Measurements from ENCODE around the gene DENND2A. TPM values are rescaled to one million over a fixed set of nuclear protein-coding genes. Genes with fewer than 3 reads are reported as not detected.
"Not testable (repeated sequence)": the region's sequence is repeated elsewhere in the genome, so short reads cannot be mapped to it uniquely, and the experiment has no call there.

The DENND2A gene
- polyA plus RNA-seq (ENCODE audit: insufficient read depth in 1 of 5, insufficient read length in 5 of 5, low replicate concordance in 1 of 5) = 10 to 100 TPM; 36.9 to 43.7 (median 41.1) TPM
- long read RNA-seq, donor 1, partial matches to known transcripts = 1,340 of 1,390 reads
- long read RNA-seq, donor 1, other reads (novel, unspliced or antisense) = 43 of 1,390 reads
- long read RNA-seq, donor 2, transcript DENND2A-201 (19 exons, 3,735 nt) = major isoform, 5 of 10 reads
- long read RNA-seq, donor 2, partial matches to known transcripts = 0 of 10 reads
- long read RNA-seq, donor 2, other reads (novel, unspliced or antisense) = 0 of 10 reads
- long read RNA-seq, donor 3, partial matches to known transcripts = 0 of 2 reads
- long read RNA-seq, donor 3, other reads (novel, unspliced or antisense) = 0 of 2 reads
- long read RNA-seq, donor 4 = 0 reads
- long read RNA-seq, donor 5, partial matches to known transcripts = 6 of 8 reads
- long read RNA-seq, donor 5, other reads (novel, unspliced or antisense) = 0 of 8 reads
- long read RNA-seq, donor 6, partial matches to known transcripts = 0 of 9 reads
- long read RNA-seq, donor 6, other reads (novel, unspliced or antisense) = 0 of 9 reads
- long read RNA-seq, donor 7, partial matches to known transcripts = 0 of 4 reads
- long read RNA-seq, donor 7, other reads (novel, unspliced or antisense) = 0 of 4 reads
- long read RNA-seq, donor 8, partial matches to known transcripts = 0 of 3 reads
- long read RNA-seq, donor 8, other reads (novel, unspliced or antisense) = 0 of 3 reads

DNA sequence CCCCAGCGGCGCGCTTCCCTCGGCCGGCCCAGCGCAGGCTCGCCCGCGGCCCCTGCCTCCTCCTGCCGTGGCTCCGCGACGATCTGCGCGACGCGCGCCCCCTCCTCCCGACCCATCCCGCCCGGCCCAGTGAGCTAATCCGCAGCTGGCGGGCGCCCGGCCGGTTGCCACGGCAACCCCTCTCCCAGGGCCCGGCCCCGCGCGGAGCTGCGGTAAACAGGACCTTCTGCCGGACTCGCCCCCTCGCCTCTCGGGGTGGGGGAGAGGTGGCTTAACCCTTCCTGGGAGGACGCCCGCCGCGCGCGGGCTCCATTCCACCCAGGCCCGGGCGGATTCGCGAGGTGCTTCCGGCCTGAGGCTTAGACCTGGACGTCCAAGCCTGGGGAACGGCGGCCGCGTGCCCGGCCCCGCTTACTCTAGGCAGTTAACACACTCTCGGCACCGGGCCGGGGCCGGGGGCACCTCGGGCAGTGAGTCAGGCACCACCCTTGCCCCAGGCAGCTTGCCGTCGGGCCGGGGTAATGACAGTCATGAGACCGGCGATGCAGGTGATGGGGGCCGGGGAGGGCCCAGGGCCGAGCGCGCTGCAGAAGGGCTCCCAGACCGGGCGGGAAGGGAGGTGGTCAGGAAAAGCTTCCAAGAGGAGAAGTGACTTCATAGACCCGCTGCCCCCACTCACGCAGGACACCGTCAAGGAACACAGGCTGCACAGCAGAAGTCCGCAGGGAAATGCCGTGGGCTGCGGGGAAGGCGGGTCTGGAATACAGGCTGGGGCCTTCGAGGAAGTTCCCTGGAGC lies at the start of gene DENND2A:
Gene DENND2A, minus strand, starts transcription at position 87 of the 797 bp plus-strand sequence. CDS start 38,416 bp downstream, outside the sequence.
- peak; percentile 91 to 93 for DNase-seq

DNA sequence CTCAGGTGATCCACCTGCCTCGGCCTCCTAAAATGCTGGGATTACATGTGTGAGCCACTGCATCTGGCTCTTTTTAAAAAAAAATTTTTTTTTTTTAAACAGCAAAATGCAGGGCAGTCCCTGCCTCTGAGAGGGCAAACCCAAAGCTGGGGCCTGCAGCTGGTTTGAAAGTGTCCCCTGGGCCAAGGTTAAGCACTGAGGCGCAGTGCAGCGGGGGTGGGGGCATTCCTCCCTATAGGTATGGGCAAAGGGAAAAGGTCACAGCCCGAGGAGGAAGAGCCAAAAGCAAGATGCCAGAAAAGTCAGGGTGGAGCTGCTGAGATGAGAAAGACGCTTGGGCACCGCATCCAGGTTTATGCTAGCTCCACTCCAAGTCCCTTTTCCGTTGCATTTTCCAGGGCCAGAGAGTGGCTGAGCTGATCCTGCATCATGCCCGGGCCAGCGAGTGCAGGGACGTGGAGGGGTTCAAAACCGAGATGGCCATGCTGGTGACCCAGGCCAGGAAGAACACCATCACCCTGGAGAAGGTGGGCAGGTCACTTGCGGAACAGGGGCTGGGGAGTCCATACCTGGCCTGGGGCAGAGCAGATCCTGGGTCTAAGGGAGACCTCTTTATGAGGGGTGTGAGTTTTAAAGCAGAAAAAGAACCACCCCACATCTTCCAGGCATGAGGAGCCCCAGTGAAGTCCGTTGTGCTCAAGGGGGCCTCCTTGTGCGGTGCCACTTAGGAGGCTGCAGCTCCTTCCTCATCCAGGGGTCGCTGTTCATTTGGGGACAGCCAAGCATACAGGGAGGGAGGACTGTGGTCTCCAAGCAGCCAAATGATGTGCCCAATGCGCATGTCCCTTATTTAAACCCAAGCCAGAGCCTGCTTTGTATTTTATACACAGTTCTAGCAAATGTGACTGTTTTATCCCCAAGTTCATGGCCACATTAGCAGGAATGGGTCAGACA lies 48.9 kb upstream of the DENND2A start:
- DNase-seq = no peak

DNA sequence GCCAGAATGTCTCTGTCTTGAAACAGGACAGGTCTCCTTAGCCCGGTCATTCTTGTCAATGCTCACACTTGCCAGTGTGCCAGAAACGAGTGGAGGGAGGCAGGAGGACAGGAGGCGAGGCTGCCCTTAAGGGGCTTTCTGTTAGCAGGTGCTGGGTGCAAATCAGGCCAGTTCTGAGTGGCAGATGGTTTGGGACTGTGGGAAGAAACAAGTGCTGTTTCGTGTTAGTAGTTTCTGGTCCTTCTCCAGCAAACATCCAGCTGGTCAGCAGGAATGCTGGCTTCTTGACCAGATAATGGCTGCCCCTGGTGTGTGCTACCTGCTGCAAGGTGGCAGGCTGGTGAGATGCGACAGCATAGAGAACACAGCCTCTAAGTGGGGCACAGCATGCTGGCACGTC lies 47.7 kb upstream of the DENND2A start:
- no peak for DNase-seq

DNA sequence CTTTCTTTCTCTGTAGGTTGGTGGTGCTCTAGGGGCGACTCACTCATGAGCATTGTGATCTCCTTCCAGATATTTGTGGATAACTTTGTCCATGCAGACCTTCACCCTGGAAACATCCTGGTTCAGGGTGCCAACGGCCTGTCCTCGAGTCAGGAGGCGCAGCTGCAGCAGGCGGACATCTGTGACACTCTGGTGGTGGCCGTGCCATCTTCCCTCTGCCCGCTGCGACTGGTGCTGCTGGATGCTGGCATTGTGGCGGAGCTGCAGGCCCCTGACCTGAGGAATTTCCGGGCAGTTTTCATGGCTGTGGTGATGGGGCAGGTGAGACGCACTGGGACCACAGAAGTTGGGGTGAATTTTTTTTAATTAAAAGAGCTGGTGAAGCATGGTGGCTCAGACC lies 46.3 kb upstream of the DENND2A start:
- no peak for DNase-seq

DNA sequence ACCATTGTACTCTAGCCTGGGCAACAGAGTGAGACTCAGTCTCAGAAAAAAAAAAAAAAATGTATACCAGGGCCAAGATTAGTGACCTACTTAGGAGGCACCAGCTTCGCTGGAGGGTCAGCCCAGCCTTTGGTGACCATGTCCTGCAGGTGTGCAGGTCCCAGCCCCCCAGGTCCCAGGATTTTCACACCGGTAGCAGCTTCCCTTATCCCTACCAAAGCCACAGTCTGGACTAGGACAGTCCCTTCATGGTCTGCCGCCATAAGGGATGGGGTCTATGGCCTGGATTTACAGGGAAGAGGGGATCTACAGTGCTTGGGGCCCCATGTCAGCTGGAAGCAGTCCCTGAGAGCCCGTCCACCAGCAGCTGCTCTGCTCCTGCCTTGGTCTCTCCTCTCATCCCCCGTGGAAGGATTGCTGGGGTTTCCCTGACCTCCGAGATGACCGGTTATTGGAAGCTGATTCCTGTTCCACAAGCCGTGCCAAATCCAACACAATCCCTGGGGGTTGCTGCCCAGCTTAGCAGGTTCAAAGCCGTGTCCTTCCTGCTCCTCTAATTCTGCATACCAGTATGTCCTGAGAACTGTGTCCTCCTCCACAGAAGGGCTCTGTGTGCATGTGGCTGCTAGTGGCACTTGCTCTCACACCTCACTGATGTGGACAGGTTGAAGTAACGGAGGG lies 44.9 kb upstream of the DENND2A start:
- DNase-seq = no peak

DNA sequence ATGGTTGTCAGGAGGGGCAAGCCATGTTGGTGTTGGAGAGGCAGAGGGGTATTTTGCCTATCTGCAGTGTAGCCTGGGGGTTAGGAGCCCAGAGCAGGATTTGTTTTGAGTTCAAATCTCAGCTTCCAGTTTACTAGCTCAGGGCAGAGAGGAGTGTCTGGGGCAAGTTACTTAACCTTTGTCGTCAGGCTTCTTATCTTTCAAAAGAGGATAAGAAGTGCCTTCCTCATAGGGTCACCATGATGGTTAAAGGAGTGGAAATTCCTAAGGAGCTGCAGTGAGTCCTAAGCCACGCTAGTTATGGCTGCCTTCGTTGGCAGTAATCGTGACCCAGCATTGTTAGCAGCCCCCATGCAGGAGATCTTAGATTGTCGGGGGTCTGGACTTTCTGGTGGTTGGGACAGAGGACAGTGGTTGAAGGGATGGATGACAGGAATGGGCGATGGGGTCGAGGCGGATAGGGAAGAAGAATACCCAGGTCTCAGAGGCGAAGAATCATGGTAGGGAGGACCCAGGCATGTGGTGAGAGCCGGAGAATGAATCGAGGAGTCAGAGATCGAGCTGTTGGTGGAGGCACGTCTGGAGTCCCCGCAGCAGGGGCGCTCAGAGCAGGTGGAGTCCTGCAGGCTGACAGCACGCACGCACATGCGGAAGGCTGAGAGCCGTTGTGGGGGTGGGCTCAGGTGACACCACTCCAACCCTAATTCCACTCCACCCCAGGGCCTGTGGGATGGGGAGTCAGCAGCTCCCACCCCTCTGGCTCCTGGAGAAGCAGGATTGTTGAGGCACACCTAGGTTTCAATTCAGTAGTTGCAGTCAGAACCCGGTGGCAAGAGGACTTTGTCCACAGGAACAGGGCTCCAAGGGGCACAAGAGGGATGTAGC lies 43.7 kb upstream of the DENND2A start:
- DNase-seq = no peak

- DNase-seq = no peak
Measured at GRCh38 chr7:140683657-140684056, 43.0 kb upstream of the DENND2A start.

DNA sequence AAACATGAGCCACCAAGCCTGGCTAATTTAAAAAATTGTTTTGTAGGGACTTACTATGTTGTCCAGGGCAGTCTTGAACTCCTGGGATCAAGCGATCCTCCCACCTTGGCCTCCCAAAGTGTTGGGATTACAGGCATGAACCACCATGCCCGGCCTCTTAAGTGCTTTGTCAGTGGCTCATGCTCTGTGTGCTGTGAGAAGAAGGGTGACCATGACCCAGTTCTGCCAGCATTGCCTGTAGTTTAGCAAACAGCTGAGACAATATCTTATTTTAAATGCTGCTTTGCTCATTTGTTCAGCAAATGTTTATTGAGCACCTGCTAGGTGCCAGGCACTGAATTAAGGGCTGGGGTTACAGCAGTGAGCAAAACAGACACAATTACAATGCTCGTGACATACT lies 41.2 kb upstream of the DENND2A start:
- no peak for DNase-seq

- no peak for DNase-seq
Measured at GRCh38 chr7:140680886-140681285, 40.3 kb upstream of the DENND2A start.

DNA sequence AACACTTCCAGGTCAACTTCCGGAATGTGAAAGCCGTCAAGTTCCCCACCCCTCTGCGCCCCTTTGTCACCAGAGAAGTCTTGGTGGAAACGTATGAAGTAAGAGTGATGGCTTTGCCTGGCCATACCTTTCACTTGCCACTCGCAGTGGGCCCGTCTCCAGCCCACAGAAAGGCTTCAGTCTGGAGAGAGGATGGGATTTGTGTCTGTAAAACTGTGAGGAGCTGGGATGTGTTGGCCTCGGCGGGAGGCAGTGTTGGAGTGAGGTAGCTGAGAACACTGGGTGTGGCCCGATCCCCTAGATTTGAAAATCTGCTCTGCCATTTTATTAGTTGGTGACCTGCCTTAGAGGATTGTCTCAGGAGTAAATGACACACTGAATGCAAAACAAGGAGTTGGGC lies 38.6 kb upstream of the DENND2A start:
- DNase-seq = no peak

DNA sequence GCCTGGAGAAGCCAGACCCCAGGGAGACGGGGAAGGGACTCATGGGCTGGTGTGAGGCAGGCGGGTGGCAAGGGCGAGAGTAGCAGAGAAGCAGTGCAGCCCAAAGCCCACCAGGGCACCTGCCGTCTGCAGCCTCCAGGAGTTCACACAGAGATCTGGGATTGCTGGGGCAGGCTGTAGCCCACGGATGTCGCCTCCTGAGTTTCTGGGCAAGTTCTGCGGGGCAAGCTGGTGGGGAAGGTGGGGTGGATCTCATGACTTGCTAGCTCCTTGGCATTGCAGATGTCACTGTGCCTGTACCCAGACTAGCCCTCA lies 38.2 kb upstream of the DENND2A start:
- no peak for DNase-seq

- no peak for DNase-seq
Measured at GRCh38 chr7:140678081-140678815, 37.6 kb upstream of the DENND2A start.

DNA sequence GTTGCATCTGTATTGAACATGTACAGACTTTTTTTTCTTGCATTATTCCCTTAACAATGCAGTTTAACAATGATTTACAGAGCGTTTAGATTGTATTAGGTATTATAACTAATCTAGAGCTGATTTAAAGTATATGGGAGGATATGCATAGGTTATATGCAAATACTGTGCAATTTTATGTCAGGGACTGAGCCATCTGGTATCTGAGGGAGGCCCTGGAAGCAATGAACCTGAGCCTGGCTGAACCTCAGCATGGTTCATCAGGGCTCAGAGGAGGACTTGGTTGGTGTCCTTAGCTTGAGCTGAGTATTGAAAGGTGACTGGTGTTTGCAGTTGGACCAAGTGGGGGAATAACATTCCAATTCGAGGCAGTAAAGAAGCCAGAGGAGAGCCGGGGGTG lies 36.9 kb upstream of the DENND2A start:
- DNase-seq = no peak

DNA sequence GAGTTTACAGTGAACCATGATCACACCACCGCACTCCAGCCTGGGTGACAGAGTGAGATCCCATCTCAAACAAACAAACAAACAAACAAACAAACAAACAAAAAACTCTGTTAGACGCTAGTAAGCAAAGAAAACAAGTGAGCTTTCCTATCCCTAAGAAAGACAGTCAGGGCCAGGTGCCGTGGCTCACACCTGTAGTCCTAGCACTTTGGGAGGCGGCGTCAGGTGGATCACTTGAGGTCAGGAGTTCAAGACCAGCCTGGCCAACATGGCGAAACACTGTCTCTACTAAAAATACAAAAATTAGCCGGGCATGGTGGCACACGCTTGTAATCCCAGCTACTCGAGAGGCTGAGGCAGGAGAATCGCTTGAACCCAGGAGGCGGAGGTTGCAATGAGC lies 36.3 kb upstream of the DENND2A start:
- DNase-seq = not testable (repeated sequence)

GRCh38 chr7:140676306-140676705 lies 35.7 kb upstream of the DENND2A start:
- DNase-seq = no peak

- no peak for DNase-seq
Measured at GRCh38 chr7:140675726-140676125, 35.1 kb upstream of the DENND2A start.

GRCh38 chr7:140674899-140675701 lies 34.5 kb upstream of the DENND2A start:
- no peak for DNase-seq

GRCh38 chr7:140674356-140674800 lies 33.8 kb upstream of the DENND2A start:
- no peak for DNase-seq

Measured in right lung (tissue), 10 donors.